CD4-positive, alpha-beta T cell treated with Interleukin-6 at 100 ng/mL for 8 hours (primary cell): ENCODE data around the gene NRGN.

Experiments used
- DNase-seq: peaks from one replicate; pipeline ENCODE4 v3.0.0-alpha.2; 2020; ENCODE audit warnings: mixed read lengths, low spot score

NRGN gene

DNA sequence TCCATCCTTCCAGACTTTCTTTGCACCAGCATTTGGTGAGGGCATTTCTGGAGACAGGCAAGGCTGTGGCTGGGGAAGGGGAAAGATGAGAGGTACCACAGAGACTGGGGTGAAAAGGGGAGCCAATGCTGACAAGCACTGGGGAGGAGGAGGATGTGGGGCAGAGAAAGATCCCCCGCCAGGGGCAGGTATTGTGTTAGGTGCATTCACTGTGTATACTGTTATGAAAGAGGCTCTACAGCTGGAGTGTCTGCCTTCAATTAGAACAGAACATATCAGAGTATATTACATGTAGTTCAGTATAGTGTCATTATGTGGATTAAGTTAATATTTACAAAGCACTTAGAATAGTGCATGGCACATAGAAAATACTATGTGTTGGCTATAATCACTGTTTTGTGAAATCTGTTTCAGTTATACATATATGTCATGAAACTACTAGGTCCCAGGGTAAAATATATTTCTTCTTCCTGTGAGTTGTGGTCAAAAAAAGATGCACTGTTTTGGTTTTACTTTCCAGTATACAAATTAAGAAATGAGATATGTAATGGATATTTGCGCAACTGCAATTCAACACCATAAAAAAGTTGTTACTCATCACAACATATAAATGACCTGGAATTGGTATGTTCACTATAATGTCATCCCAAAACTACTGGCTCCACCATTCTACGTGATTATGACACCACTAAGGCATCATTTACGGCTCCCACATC, 52.0 kb downstream of the NRGN start:
- DNase-seq = no peak

DNA sequence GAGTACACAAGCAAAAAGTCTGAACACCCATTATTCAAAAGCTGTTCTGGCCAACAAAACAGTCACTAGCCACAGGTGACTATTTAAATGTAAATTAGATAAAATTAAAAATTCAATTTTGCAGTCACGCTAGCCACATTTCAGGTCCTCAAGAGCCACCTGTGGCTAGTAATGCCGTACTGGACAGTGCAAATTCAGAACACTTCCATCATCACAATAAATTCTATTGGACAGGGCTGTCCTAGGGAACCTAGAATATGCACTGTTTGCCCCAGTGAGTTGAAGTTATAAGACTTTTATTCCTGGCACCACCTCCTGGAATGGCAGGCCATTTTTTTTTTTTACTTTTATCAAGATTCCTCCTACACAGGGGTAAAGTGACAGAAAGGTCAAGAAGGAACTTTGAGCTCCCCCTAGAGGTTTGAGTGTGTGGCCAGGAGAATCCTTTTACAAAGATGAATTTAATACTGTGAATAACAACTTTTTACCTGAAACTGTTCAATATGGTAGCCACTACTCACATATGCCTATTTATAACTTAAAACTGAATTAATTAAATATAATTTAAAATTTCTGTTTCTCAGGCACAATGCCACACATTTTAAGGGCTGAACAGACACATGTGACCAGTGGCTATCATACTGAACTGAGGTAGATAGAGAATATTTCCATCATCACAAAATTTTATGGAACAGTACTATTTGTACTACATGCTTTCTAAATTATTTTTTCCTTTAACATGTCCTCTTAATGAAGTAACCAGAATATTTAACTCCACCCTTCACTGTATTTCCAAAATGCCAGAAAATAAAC, 53.9 kb downstream of the NRGN start:
- DNase-seq = peak; percentile 43

DNA sequence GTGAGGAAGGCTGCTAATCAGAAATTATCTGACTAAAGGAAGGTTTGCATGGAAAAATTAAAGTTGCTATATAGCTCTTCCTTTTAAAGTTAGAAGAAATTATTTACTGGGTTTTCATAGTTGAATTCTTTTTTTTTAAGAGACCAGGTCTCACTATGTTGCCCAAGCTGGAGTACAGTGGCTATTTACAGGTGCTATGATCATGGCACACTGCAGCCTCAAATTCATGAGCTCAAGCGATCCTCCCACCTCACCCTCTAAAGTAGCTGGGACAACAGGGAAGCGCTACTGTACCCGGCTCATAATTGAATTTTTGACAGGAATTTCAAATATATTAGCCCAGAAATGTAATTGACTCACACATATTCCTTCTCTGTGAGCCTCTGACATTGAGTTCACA, 56.6 kb downstream of the NRGN start:
- DNase-seq = no peak
